Urinary bladder (tissue), 4 donors: ENCODE measurements around the gene RNASEH2A. TPM values are rescaled to one million over a fixed set of nuclear protein-coding genes. Genes with fewer than 3 reads are reported as not detected.
A peak's percentile ranks its signal among the peaks of the same experiment; 100 is the strongest.
"Not testable (repeated sequence)": the region's sequence is repeated elsewhere in the genome, so short reads cannot be mapped to it uniquely, and the experiment has no call there.

Source experiments
- DNase-seq: peaks from one replicate; pipeline ENCODE4 v3.0.0-alpha.2; 2015; ENCODE audit errors: extremely low spot score
- H3K27ac ChIP-seq: one replicate; pipeline ENCODE4 v1.5.1; 2013; ENCODE audit warnings: low read depth, mild to moderate bottlenecking, moderate library complexity
- H3K36me3 ChIP-seq: one replicate; pipeline ENCODE4 v1.6.1; 2013; ENCODE audit warnings: mild to moderate bottlenecking, moderate library complexity; ENCODE audit not compliant: insufficient read depth
- H3K4me1 ChIP-seq: one replicate; pipeline ENCODE4 v1.6.1; 2013; ENCODE audit warnings: mild to moderate bottlenecking, moderate library complexity; ENCODE audit not compliant: insufficient read depth
- H3K4me3 ChIP-seq: one replicate; pipeline ENCODE4 v1.5.1; 2013; ENCODE audit warnings: low read depth, low read length
- WGBS: extraction: QIAGEN DNeasy Blood & Tissue Kit; methylation state at CpG from one replicate; pipeline ENCODE4 v1.1.7; 2013; 5-methylcytosine and 5-hydroxymethylcytosine counted together
- polyA plus RNA-seq: library from polyadenylated mRNA; stranded (reverse); fragments of 200-250 nt; gene quantifications from one replicate; pipeline ENCODE4 v1.2.3, GENCODE V29; 2013
- total RNA-seq: library from RNA; depleted of rRNA; stranded (reverse); fragments of >200 nt; gene quantifications from one replicate; pipeline ENCODE4 v1.2.3, GENCODE V29; 2014
- donor health status: healthy with polysubstance abuse.
- donor health status: healthy.

The RNASEH2A gene
- total and polyA plus RNA-seq, 2 donors, result 9.5 to 12.8 TPM

DNA sequence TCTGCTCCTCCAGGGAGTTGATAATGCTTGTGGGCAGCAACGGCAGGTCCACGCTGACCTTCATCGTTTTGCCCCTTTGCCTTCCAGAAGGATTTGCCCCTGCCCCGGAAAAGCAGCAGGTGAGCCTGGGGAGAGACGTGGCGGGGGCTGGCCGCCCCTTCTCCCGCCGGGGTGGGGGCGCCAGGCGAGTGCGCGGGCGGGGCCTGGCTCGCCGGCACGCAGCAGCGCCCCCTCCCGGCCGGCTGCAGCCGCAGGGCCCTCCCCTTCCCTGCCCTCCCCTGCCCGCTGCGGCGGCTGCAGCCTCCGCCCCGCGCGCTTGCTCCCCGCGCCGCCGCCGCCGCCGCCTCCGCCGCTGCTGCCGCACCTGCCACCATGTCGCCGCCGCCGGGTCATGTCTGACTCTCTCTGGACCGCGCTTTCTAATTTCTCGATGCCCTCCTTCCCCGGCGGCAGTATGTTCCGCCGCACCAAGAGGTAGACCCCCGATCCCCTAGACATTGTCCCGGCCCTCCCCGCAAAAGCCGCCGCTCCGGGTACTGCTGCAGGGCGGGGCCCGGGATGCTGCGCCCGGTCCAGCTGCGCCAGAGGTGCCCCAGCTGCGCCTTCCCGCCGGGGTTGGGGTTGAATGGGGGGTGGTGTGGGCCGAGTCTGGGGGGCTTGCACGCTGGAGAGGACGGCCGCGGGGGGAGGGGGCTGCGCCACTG lies 31.9 kb downstream of the RNASEH2A start, which contains the start of gene MAST1:
TSS of gene MAST1 (plus strand) at position 334 of the 704 bp plus-strand sequence. CDS start at position 392, 58 bp downstream.
- no peak within 1 kb of the TSS for H3K27ac ChIP-seq
- no peak for DNase-seq
- under 1% methylated on average over 69 of the region's 69 CpGs for WGBS
- H3K4me3 ChIP-seq, result peak within 1 kb of the TSS; percentile 22
- H3K36me3 ChIP-seq, result no peaks in the 10 kb centered on the region
- H3K4me1 ChIP-seq, result no peaks in the 10 kb centered on the region

DNA sequence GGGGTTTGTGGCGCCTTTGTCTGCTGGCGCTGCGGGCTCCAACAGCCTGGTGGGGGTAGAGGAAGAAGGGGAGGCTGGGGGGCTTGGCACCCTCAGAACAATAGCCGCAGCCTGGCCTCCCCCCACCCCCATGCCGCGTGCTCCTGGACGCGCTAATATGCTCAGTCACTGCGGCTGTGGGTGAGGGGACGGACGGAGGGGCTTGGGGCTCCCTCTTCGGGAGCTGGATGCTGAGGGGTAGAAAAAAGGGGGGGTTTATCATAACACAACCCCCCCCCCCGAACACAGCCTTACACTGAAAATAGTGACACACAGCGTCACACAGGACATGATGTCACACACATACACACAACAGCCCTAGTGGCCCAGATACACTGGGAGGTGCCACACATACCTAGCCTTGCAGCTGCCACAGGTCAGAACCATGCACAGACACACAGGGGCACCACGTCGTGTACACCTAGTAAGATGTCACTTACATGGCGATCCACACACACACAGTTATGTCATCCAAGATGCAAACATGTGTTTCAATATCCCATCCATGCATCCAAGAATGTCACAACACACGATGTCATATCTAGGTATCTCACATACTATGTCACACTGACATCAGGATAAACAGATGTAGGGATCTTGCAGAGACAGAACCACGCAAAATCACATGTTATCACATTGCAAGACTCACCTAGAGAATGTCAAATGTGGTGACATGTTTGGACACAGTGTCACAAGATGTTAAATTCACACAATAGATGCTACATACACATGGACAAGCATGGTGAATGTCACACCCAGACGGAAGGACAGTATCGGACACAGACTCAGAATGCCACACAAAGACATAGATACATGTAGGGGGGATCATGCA lies 32.7 kb downstream of the RNASEH2A start:
- Histone ChIP-seq H3K4me3 (peak overlapping the region; percentile 22), H3K27ac (no peak overlapping the region), H3K4me1 (no peaks in the 10 kb centered on the region), H3K36me3 (no peaks in the 10 kb centered on the region)
- no peak for DNase-seq
- 23% methylated on average over 21 of the region's 21 CpGs for WGBS

DNA sequence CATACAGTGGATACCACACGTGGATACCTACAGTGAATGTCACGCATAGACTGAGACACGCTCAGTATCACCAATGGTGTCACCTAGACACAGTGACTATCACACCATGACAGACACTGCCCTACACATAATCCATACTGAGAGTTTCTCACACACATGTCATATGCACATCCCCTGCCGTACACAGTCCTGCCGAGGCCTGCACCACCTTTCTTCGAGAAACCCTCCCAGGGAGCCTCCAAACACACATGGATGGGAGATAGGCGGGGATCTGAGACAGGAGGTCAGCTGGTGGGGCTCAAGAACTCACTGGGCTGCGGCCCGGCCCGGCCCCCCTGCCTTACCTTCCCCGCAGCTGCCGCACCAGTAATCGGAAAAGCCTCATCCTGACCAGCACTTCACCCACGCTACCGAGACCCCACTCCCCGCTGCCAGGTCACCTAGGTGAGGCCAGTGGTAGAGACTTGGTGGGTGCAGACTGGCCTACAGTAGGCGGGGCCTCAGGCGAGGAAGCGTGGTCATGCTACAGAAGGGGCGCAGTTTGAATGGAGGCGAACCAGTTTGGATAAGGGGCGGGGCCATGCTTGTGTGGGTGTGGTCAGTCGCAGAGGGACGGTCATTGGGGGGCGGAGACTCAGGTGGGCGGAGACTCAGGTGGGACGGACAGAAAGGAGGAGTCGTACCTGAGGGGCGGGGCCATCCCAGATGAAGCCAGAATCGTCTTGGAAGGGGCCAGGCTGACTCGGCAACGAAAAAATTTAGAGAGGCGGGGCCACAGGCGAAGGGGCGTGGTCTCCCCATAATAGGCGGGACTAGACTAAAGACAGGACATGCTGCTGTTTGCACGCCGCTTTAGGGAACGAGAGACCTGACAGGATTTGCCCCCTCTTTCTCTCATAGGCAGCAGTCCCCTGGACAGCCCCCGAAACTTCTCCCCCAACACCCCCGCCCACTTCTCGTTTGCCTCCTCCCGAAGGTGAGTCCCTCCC lies 34.0 kb downstream of the RNASEH2A start:
- DNase-seq, result no peak
- Histone ChIP-seq H3K4me1 (no peaks in the 10 kb centered on the region), H3K27ac (no peak overlapping the region), H3K36me3 (no peaks in the 10 kb centered on the region), H3K4me3 (no peak overlapping the region)
- WGBS, result 20% methylated on average over 43 of the region's 43 CpGs

DNA sequence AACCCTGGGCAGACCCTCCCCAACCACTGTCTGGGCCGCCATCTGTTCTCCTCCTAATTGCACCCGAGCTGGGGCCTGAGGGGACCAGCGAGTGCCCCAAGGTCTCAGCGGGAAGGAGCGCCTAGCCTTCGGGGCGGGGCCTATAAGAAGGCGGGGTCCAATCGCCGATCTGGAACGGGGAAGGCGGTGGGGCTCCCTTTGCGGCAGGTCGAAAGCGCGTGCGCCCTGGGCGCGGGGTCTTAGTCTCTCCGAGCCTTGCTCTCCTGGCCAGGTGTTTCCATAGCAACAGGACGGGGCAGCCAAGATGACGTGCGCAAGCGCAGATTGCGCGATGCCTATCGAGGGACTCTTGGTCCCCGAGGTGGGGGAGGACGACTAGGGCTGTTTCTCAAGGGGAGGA lies 34.7 kb downstream of the RNASEH2A start:
- Histone ChIP-seq H3K36me3 (no peaks in the 10 kb centered on the region), H3K4me3 (no peak overlapping the region), H3K27ac (no peak overlapping the region), H3K4me1 (no peaks in the 10 kb centered on the region)
- 2% methylated on average over 29 of the region's 29 CpGs for WGBS
- DNase-seq, result peak; percentile 18

DNA sequence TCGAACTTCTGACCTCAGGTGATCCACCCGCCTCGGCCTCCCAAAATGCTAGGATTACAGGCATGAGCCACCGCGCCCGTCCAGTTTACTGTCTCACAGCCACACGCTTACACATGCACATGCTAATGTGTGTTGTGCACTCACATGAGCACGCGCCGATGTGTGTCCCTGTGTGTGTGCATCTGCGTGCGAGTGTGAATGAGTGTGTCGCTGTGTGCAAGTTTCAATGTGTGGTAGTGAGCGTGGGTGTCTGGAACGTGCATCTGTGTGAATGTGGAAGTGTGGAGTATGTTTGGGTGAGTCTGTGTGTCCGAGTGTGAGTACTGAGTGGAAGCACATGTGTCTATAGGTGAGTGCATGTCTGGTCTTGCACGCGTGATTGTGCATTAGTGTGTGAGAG lies 36.1 kb downstream of the RNASEH2A start:
- H3K27ac ChIP-seq, result no peak overlapping the region
- H3K36me3 ChIP-seq, result no peaks in the 10 kb centered on the region
- H3K4me1 ChIP-seq, result no peaks in the 10 kb centered on the region
- H3K4me3 ChIP-seq, result no peak overlapping the region
- no peak for DNase-seq
- 92% methylated on average over 18 of the region's 18 CpGs for WGBS

DNA sequence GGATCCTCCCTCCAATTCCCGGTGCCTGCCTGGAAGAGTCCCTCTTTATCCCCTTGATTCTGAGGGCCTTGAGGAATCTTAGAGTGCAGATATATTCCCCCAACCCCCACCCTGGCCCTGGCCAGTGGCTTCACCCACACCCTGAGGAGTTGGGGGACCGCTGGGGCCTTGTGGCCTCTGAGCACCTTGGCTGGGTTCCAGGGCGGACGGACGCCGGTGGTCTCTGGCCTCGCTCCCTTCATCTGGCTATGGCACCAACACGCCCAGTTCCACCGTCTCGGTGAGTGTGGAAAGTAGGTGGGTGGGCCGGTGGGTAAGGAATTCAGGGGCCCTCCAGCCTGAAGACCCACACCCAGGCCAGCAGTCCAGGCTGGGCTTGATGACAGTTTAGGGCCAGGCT lies 36.9 kb downstream of the RNASEH2A start:
- WGBS, result 81% methylated on average over 11 of the region's 11 CpGs
- DNase-seq, result no peak
- H3K36me3 ChIP-seq, result no peaks in the 10 kb centered on the region
- no peaks in the 10 kb centered on the region for H3K4me1 ChIP-seq
- no peak overlapping the region for H3K4me3 ChIP-seq
- no peak overlapping the region for H3K27ac ChIP-seq

DNA sequence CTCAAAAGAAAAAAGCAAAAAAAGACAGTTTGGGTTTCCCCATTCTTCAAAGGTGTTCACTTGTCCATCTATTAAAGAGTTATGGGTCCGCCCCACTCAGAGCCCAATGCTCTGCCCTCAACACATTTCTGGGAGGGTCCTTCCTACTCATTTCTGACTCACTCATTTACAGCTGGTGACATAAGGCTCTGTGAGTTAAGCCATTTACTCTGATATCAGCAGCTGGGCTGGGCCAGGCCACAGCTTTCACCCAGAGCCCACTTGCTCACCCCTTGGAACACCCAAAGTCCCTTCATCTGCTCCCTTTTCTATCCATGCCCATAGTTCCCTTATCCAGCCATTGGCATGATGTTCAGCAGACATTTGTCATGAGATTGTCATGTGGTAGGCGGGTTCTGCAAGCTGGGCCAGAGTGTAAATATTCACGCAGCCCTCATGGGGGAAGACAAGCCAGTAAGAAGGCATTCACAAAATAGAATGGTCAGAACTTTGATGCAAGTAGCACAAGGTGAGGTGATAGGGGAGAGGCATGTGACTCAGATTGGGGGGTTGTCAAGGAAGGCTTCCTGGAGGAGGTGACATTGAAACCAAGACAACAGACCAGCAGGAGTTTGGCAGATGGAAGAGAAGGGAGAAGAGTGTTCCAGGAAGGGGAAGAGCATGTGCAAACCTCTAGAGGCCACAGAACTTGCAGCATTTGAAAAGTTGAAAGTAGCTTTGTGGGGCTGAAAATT lies 37.8 kb downstream of the RNASEH2A start:
- Histone ChIP-seq H3K4me3 (no peak overlapping the region), H3K4me1 (no peaks in the 10 kb centered on the region), H3K27ac (no peak overlapping the region), H3K36me3 (no peaks in the 10 kb centered on the region)
- no peak for DNase-seq
- WGBS, result 78% methylated on average over 3 of the region's 3 CpGs

DNA sequence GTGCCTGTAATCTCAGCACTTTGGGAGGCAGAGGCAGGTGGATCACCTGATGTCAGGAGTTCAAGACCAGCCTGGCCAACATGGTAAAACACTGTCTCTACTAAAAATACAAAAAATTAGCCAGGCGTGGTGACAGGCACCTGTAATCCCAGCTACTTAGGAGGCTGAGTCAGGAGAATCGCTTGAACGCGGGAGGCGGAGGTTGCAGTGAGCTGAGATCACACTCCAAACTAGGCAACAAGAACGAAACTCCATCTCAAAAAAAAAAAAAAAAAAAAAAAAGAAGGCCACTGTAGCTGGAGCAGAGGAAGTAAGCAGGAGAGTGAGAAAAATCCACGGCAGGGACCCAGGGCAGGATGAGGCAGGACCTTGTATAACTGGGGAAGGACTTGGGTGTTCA lies 40.2 kb downstream of the RNASEH2A start:
- H3K36me3 ChIP-seq, DNase-seq, H3K4me1 ChIP-seq, H3K27ac ChIP-seq, H3K4me3 ChIP-seq: not testable (repeated sequence)
- 85% methylated on average over 7 of the region's 7 CpGs for WGBS

DNA sequence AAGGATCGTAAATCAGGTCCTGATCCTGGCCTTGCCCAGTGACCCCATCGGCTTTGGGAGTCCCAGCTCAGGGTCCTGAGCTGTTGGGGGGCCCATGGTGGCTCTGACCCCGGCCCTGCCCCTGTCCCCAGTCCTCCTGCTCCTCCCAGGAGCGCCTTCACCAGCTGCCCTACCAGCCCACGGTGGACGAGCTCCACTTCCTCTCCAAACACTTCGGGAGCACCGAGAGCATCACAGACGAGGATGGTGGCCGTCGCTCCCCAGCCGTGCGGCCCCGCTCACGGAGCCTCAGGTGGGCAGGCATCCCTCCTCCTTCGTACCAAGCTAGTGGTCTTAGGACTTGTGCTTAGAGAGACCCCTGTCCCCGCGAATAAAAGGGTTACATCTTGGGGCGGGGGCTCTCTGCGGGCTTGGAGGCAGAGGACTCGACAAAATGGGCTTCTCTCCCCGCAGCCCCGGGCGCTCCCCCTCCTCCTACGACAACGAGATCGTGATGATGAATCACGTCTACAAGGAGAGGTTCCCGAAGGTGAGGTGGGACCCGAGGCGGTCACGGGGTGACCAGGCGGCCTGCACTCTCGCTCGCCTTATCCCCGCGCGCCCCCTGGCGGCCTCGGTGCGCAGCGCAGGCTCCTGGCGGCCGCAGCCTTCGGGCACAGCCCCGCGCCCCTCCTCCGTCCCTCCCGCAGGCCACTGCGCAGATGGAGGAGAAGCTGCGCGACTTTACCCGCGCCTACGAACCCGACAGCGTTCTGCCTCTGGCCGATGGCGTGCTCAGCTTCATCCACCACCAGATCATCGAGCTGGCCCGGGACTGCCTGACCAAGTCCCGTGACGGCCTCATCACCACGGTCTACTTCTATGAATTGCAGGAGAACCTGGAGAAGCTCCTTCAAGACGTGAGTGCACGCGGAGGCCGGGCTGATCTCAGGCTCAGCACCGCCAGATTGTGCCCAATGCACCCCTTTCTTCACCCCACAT lies 41.1 kb downstream of the RNASEH2A start:
- H3K4me1 ChIP-seq, result no peaks in the 10 kb centered on the region
- H3K36me3 ChIP-seq, result no peaks in the 10 kb centered on the region
- DNase-seq, result peak; percentile 17
- 13% methylated on average over 69 of the region's 69 CpGs for WGBS
- H3K4me3 ChIP-seq, result no peak overlapping the region
- no peak overlapping the region for H3K27ac ChIP-seq

DNA sequence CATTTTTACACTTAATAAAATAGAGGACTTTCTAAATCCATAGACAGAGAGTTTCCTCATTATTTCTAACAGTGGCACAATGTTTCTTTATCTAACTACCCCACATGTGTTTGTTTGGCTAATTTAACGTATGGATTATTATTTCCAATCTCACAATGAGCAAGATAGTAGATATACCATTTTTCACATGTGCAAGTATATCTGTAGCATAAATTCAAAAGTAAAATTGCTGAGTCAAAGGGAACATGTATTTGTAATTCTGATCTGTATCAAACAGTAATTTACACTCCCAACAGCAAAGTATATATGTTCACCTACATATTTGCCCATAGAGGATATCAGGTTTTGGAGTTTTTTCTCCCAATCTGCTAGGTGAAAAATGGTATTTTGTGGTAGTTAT lies 50.3 kb downstream of the RNASEH2A start:
- WGBS, result 67% methylated on average over 1 of the region's 1 CpG
- no peaks in the 10 kb centered on the region for H3K36me3 ChIP-seq

DNA sequence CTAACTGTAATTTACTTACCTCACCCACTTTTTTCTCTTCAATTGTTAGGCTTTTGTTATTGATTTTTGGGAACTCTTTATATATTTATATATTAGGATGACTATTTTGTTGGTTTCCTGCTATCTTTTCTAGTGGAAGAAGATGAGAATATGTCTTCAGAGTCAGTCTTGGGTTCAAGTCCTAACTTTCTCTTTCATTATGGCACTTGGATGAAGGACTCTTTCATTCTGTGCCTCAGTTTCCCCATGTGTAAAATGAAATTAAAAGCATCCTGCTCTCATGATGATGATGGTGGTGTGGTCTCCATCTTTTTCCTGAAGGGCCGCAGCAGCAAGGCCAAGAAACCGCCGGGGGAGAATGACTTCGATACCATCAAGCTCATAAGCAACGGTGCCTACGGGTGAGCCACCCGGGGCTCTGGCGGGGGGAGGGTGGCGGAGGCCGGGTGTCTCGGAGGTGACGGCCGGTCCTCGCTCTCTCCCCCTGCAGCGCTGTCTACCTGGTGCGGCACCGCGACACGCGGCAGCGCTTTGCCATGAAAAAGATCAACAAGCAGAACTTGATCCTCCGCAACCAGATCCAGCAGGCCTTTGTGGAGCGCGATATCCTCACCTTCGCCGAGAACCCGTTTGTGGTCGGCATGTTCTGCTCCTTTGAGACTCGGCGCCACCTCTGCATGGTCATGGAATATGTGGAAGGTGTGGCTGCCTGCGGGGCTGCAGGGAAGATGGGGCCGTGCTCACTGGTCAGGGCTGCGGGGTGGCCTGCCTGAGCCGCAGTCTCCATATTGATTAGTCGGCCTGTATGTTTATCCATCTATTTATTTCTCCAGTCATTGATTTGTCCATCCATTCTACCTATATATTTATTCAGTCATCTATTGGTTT lies 51.9 kb downstream of the RNASEH2A start:
- DNase-seq, result no peak
- H3K4me3 ChIP-seq, result no peak overlapping the region
- no peaks in the 10 kb centered on the region for H3K4me1 ChIP-seq
- WGBS, result 94% methylated on average over 35 of the region's 35 CpGs
- no peaks in the 10 kb centered on the region for H3K36me3 ChIP-seq
- H3K27ac ChIP-seq, result no peak overlapping the region

More for the DNA sequence above, 50.3 kb downstream of the RNASEH2A start:
- Histone ChIP-seq H3K4me1 (no peaks in the 10 kb centered on the region), H3K27ac (no peak overlapping the region), H3K4me3 (no peak overlapping the region)
- no peak for DNase-seq
